GM23338 (cell line): Measurements from ENCODE around the gene LHFPL4.

Source experiments
- EZH2 ChIP-seq: fragments of 200-600 bp; sonication (generic); IDR thresholded peaks from one replicate; pipeline ENCODE4 v1.8.0; 2017; ENCODE audit warnings: antibody characterized with exemption, mild to moderate bottlenecking, low read depth; ENCODE audit not compliant: unreplicated experiment
- EZH2phosphoT487 ChIP-seq: fragments of 200-600 bp; sonication (generic); IDR thresholded peaks from one replicate; pipeline ENCODE4 v1.8.1; 2018; ENCODE audit warnings: antibody characterized with exemption; ENCODE audit not compliant: unreplicated experiment
- POLR2AphosphoS5 ChIP-seq: IDR thresholded peaks from 2 replicates; pipeline ENCODE4 v1.6.1; 2016; ENCODE audit warnings: antibody characterized with exemption, low read depth
- TF ChIP-seq, protein P1 (sequence below): IDR thresholded peaks from one replicate; pipeline ENCODE4 v1.6.1; 2018; ENCODE audit warnings: antibody characterized with exemption; ENCODE audit not compliant: unreplicated experiment
- TF ChIP-seq, protein P2 (sequence below), 2 experiments: fragments of 200-600 bp in 1 of 2; sonication (generic) in 1 of 2; conservative IDR thresholded peaks; 2 replicates each; pipeline versions ENCODE4 v1.5.1 to v1.6.1; 2016 to 2017; ENCODE audit warnings: antibody characterized with exemption in 2 of 2, low read depth in 2 of 2, mild to moderate bottlenecking in 2 of 2, moderate library complexity in 1 of 2

DNA sequence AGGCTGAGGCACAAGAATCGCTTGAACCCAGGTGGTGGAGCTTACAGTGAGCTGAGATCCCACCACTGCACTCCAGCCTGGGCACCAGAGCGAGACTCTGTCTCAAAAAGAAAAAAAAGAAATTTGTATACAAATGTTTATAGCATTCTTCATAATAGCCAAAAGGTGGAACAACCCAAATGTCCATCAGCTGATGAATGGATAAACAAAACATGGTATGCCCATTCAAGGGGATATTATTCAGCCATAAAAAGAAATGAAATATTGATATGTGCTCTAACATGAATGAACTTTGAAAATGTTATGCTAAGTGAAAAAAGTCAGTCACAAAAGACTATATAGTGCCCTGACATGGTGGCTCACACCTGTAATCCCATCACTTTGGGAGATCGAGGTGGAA, 11.4 kb downstream of the LHFPL4 start:
- TF ChIP-seq, protein P1, sequence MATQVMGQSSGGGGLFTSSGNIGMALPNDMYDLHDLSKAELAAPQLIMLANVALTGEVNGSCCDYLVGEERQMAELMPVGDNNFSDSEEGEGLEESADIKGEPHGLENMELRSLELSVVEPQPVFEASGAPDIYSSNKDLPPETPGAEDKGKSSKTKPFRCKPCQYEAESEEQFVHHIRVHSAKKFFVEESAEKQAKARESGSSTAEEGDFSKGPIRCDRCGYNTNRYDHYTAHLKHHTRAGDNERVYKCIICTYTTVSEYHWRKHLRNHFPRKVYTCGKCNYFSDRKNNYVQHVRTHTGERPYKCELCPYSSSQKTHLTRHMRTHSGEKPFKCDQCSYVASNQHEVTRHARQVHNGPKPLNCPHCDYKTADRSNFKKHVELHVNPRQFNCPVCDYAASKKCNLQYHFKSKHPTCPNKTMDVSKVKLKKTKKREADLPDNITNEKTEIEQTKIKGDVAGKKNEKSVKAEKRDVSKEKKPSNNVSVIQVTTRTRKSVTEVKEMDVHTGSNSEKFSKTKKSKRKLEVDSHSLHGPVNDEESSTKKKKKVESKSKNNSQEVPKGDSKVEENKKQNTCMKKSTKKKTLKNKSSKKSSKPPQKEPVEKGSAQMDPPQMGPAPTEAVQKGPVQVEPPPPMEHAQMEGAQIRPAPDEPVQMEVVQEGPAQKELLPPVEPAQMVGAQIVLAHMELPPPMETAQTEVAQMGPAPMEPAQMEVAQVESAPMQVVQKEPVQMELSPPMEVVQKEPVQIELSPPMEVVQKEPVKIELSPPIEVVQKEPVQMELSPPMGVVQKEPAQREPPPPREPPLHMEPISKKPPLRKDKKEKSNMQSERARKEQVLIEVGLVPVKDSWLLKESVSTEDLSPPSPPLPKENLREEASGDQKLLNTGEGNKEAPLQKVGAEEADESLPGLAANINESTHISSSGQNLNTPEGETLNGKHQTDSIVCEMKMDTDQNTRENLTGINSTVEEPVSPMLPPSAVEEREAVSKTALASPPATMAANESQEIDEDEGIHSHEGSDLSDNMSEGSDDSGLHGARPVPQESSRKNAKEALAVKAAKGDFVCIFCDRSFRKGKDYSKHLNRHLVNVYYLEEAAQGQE: no peak
- TF ChIP-seq POLR2AphosphoS5: no peak
- no peak for TF ChIP-seq EZH2phosphoT487
- TF ChIP-seq, protein P2, sequence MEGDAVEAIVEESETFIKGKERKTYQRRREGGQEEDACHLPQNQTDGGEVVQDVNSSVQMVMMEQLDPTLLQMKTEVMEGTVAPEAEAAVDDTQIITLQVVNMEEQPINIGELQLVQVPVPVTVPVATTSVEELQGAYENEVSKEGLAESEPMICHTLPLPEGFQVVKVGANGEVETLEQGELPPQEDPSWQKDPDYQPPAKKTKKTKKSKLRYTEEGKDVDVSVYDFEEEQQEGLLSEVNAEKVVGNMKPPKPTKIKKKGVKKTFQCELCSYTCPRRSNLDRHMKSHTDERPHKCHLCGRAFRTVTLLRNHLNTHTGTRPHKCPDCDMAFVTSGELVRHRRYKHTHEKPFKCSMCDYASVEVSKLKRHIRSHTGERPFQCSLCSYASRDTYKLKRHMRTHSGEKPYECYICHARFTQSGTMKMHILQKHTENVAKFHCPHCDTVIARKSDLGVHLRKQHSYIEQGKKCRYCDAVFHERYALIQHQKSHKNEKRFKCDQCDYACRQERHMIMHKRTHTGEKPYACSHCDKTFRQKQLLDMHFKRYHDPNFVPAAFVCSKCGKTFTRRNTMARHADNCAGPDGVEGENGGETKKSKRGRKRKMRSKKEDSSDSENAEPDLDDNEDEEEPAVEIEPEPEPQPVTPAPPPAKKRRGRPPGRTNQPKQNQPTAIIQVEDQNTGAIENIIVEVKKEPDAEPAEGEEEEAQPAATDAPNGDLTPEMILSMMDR (conservative IDR thresholded peaks at IDR 0.05; ENCODE audit: low read depth in 2 of 2): no peak
- no peak for TF ChIP-seq EZH2
